HG03354 (cell line): Measurements from ENCODE around the gene KRTAP3-3.
"Not testable (repeated sequence)": the region's sequence is repeated elsewhere in the genome, so short reads cannot be mapped to it uniquely, and the experiment has no call there.

ENCODE experiments used
- ATAC-seq: cut with Tn5 transposase; IDR thresholded peaks from one replicate; pipeline ENCODE4 v1.9.1; 2021; ENCODE audit warnings: mild to moderate bottlenecking; ENCODE audit not compliant: unreplicated experiment, poor library complexity, severe bottlenecking

Gene KRTAP3-3

GRCh38 chr17:41009301-41009760, 15.4 kb upstream of the KRTAP3-3 start:
- ATAC-seq, result no peak

- no peak for ATAC-seq
Measured at GRCh38 chr17:41008811-41009210, 14.8 kb upstream of the KRTAP3-3 start, which contains the start of gene KRTAP3-1. KRTAP3-1 (minus strand) TSS chr17:41009128; CDS start chr17:41009074, 54 bp downstream.

GRCh38 chr17:41004397-41004796, 10.4 kb upstream of the KRTAP3-3 start:
- no peak for ATAC-seq

DNA sequence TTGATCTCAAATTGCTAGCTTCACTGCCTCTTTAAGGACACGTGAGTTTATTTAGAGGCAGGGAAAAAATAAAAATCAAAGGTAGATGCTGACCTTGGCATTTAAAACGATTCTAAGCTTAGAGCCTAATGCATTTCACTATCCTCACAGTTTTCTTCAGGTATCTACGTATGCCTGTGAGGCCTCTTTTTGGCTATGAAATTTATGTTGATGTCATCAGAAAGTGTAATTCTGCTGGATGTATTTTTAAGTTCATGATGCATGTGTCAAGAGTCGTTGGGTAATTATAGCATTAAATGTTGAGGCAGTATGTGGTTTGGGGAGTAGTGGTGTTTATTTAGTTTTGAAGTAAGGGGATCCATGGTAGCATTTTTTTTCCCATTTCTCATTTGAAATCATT, 10.0 kb upstream of the KRTAP3-3 start:
- ATAC-seq, result no peak

DNA sequence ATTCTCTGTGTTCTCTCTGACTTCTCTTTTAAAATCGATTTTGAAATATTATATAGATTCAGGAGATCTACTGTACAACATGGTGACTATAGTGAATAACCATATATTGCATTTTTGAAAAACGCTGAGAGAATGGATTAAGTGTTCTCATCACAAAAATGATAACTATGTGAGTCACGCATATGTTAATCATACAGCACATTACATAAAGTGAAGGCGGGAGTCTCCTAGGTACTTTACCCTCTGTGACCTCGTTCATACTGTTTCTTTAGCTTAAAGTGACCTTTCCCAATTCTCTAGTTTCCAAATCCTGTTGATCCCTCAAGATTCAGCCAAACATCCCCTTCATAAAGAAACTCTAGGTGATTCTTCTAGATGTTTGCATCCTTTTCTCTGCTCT, 8.8 kb upstream of the KRTAP3-3 start:
- no peak for ATAC-seq

- no peak for ATAC-seq
Measured at GRCh38 chr17:41001795-41002194, 7.8 kb upstream of the KRTAP3-3 start.

GRCh38 chr17:40999563-40999962, 5.6 kb upstream of the KRTAP3-3 start, which contains the start of gene KRTAP3-2:
KRTAP3-2 (minus strand) TSS chr17:40999906; CDS start chr17:40999853, 53 bp downstream.
- ATAC-seq, result not testable (repeated sequence)

DNA sequence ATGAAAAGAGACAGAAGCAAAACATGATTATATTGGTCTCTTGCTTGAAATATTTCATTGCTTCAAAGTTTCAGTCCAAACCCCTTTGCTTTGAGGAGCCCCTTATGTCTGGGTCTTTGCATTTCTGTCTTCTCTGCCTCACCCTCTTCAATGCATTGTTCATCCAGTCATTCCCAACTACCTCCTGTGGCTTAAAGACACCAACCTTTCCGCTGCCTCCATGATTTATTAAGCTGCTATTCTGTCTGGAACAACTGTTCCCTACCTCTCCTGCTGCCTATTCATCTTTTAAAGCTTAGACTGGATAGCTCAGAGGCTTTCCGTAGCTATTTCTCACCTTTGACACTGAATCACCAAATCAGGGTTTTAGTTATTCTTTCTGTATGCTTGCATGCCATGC, 3.4 kb upstream of the KRTAP3-3 start:
- ATAC-seq, result no peak

- ATAC-seq, result no peak
Measured at GRCh38 chr17:40996829-40997228, 2.9 kb upstream of the KRTAP3-3 start.

GRCh38 chr17:40995116-40995515, 1.2 kb upstream of the KRTAP3-3 start:
- no peak for ATAC-seq

DNA sequence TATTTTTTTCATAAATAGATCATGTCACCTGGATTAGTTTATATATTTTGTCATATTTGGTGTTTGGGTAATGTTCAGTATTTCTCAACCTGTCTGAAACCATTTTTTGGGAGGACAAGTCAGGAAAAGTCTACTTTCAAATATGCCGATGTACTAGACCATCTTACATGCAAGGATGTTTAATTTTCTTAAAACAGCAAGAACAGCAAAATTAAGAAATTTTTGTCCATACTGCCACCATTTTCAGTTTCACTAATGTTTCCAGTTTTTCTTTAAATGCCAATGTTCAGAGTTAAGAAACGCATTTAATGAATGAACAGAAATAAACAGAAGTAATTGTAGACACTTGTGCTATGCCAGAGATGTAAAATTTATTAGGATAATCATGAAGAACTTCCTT, 880 bp downstream of the KRTAP3-3 start:
- ATAC-seq, result no peak

GRCh38 chr17:40992666-40993065, 1.3 kb downstream of the KRTAP3-3 start:
- no peak for ATAC-seq

DNA sequence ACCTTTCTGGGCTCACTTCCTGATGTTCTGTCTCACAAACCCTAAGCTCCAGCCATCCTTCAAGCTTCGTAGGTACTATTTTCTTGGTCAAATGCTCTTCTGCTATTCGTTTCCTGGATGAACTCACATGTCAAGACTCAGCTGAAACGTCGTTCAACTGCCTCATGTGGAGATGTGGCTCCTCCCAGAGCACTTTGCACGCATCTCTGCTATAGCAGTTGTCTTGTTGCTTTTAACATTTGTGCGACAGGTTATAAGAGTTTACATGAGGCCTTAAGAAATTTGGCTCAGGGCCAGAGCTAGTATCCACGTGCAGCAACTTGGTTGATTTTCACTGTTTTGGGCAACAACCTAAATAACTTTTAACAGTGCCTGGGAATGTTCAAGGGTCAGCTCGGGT, 7.0 kb downstream of the KRTAP3-3 start:
- no peak for ATAC-seq

DNA sequence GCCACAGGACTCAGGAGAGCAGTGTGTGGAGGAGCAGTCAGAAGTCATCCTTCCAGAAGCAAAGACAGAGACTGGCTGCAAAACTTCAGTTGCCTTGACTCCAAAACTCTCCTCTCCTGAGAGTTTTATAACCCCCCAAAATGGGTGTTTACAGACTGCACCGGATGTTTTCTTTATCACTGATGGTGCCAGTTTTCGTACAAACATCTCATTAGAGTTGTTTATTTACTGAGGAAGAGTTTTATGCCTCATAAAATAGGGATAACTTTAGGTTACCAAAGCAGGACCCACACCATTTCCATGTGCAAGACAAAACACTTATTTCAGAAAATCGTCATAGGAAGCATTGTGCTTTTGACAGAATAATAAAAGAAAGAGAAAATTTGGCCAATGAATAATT, 9.7 kb downstream of the KRTAP3-3 start, which contains the start of gene KRT40:
Gene KRT40 (minus strand): TSS at position 101 of the 400 bp plus-strand sequence. CDS start 53 bp downstream, at position 48.
- ATAC-seq, result no peak

DNA sequence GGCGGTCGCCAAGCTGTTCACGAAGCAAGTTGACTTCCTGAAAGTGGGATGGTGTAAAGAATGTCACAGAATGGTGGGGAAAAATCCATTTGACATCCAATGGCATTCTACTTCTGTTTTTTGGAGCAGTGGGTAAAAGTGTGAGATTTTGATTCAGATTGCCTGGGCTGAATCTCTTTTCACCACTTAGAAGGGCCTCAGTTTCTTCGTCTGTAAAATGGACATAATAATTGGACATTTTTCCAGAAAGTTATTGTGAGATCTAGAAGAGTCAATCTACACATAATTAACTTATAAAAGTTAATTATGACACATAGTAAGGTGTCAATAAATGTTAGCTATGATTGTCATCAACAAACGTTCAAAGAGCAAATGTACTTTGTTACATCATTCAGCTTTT, 12.8 kb downstream of the KRTAP3-3 start:
- ATAC-seq, result no peak

DNA sequence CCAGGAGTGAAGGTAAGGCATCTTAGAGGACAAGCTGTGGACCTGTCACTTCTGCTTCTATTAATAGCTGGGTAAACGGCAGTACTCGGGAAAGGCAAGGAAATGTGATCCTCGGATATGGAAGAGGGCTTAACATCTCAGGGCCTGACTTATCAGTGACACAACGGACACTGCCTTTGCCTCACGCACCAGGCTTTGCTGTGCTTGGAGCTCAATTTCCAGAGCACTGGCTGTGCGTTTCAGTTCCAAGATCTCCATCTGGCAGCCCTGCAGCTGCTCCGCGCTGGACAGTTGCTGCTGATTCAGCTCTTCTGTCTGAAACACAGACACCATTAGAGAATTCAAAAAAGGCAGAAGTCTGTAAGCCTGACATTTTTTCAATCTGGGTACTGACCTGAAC, 13.4 kb downstream of the KRTAP3-3 start:
- no peak for ATAC-seq

GRCh38 chr17:40980117-40980516, 13.8 kb downstream of the KRTAP3-3 start:
- ATAC-seq, result no peak

GRCh38 chr17:40978575-40979151, 15.3 kb downstream of the KRTAP3-3 start:
- no peak for ATAC-seq

DNA sequence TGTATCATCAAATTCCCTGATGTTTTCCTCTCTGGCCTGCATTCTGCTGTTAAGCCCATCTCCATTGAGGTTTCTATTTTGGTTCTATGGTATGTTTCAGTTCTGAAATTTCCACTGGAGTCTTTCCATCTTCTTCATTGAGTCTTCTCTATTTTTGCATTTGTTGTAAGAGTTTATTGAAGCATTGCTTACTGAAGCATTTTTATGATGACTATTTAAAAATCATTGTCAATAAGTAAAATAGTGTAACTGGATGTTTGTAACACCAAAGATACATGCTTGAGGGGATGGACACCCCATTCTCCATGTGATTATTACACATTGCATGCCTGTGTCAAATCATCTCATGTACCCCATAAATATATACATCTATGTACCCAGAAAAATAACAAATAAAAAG, 18.4 kb downstream of the KRTAP3-3 start:
- no peak for ATAC-seq

DNA sequence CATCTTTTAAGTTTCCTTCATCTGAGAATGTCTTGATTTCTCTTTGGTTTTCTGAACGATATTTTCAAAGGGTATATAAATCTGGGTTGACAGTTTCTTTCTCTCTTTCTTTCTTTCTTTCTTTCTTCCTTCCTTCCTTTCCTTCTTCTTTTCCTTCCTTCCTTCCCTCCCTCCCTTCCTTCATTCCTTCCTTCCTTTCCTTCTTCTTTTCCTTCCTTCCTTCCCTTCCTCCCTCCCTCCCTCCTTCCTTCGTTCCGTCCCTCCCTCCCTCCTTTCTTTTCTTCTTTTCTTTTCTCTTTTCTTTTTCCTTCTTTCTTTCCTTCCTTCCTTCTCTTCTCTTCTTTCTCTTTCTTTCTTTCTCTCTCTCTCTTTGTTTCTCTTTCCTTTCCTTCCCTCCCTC, 19.6 kb downstream of the KRTAP3-3 start:
- no peak for ATAC-seq

GRCh38 chr17:40967582-40967981, 26.4 kb downstream of the KRTAP3-3 start:
- no peak for ATAC-seq

DNA sequence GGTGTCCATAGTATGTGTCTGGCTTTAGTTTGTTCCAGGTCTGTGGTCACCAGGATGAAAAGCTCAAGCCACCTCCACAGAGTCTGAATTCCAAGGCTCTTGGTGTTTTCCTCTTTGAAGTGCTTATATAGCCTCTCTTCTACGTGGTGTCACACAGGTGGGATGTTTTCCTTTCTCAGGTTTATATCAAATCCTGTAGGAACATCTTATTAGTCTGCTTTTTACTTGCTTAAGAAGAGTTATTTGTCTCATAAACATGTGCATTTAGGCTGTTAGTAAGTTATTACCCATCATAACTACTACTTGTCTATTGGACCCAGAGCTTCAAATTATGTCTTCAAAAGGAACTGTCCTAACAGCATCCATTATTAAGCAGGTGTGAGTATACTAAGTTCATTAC, 27.1 kb downstream of the KRTAP3-3 start, which contains the start of gene KRT39:
Gene KRT39 (minus strand): TSS at position 101 of the 400 bp plus-strand sequence. CDS start 92 bp downstream, at position 9.
- ATAC-seq, result no peak
